ENCODE results near the gene SAPCD1.
"Not testable (repeated sequence)": the region's sequence is repeated elsewhere in the genome, so short reads cannot be mapped to it uniquely, and the experiment has no call there.

SAPCD1 gene

GRCh38 chr6:31778999-31779885 lies 16.8 kb downstream of the SAPCD1 start:
- DNase-seq, result no peak

DNA sequence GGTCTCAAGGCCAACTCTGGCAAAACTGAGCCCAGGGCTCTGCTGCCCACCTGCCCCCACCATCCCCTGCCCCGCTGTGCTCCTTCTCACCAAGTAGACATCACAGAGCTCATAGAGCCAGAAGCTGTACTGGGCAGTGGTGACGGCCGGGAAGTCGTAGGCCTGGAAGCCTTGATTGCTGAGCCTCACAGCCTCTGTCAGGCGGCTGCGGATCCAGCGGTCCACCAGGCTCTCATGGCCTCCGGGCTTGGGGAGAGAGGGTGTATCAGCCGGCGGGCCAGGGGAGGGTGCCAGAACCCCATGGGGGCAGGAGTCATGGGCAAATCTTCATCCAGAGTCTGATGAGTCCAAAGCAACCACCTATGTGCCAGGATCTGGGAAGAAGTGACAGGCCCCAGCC lies 17.5 kb downstream of the SAPCD1 start:
- DNase-seq, result no peak

DNA sequence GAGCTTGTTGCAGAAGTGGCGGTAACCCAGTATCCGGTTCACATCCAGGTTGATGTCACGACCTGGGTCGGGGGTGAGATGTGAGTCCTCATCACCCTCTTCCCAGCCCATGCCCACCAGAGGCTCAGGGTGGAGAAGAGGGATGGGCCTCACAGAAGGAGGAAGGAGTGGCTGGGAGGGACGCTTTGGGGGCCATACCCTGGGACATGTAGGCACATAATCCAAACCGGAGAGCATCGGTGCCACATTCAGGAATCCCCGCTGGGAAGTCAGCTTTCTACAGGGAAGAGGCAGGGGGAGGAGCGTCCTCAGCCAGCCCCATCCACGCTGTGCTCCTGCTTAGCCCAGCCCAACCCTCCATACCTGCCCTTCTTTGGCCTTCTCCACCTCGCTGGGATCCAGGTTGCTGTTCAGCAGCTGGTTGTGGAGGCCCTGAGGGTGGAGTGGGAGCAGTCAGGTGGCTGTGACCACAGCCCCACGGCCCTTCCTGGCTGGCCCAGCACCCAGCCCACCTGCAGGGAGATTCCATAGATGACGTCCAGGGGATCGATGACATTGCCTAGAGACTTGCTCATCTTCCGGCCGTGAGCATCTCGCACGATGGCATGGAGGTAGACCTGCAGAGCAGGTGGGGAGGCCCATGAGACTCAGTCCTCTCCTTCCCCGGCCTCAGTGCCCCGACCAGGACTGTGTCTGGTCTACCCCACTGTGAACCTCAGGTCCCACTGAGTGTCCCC lies 18.2 kb downstream of the SAPCD1 start:
- no peak for DNase-seq

- DNase-seq, result no peak
Observed at GRCh38 chr6:31781244-31782125, 19.0 kb downstream of the SAPCD1 start.

DNA sequence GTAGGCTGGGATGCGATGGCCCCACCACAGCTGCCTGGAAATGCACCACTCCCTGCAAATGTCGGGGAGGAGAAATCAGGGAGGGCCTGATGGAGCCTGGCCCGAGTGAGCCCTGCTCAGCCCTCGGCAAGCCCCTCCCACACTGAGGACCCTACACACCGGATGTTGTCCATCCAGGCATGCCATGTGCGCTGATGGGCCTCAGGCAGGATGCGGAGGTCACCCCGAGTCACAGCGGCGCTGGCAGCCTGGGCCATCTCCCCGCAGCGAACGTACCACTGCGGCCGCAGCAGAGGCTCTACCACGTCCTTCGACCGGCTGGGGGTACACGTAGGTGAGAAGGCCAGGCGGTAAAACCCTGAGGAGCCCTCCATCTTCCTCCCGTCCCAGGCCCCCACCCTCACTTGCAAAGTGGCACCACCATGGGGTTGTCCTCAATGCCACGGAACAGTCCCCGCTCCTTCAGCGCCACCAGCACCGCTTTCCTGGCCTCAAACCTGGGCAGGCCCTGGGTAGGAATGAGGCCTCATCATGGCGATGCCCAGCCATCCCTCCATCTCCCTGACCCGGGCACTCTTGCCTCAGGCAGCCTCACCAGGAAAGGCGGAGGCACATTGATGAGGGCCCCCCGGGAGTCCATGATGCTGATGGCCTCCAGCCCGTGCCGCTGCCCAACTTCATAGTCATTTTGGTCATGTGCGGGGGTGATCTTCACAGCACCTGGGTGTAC lies 19.8 kb downstream of the SAPCD1 start:
- no peak for DNase-seq

GRCh38 chr6:31784098-31784925 lies 21.9 kb downstream of the SAPCD1 start:
- no peak for DNase-seq

DNA sequence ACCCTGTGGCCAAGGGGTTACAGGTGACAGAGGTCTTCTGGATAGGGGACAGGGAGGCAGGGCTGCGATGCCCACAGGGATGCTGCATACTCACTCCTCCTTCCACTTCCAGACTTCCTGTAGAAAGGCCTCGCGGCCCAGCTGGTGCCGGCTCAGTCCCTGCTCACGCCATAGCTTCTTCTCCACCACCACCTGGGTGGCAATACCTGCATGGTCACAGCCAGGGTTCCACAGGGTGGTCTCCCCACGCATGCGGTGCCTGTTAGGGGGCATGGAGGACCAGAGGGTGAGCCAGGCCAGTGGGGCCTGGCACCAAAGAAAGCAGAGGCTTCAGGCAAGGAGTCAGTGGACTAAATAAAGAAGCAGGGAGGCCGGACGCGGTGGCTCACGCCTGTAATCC lies 23.0 kb downstream of the SAPCD1 start:
- no peak for DNase-seq

DNA sequence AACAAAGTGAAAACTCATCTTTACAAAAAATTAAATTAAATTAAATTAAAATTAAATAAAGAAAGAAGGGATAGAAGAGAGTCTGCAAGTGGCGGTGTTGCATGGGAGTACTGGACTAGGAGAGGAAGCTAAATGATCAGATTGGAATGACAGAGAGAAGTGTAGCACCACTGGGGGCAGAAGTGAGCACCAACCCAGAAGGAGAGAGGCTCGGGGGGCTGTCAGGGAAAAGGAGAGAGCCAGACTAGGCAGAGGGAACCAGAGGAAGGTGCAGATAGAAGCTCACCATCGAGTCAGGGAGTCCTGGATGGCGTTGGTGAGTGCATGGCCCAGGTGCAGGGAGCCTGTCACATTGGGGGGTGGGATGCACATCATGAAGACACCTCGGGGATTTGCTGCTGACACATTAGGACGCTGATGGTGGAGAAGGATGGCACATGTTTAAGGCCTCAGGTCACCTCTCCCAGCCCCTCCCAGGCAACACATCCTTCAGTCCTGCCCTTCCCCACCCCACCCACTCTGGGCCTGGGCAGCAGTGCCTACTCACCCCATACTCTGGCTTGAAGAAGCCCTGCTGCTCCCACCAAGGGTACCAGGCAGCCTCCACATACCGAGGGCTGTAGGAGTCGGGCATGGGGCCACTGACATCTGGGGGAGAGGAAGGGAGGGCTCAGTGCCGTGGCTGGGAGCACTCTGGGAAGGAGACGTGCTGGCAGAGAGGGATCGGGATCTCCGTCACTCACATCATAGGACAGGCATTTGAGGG lies 29.1 kb downstream of the SAPCD1 start:
- DNase-seq, result peak; percentile 75

DNA sequence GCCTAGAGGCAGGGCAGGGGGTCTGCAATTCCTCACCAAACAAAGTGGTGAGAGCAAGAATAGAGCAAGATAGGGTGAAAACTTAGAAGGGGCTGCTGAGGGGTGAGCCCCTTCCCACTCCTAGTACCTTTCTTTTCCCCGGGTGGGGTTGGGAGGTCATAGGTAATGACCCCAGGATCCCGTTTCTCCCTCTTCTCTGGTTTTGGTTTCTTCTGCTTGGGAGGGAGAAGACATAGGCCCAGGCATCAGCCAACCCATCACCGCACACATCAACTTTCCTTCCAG lies 29.6 kb downstream of the SAPCD1 start:
- no peak for DNase-seq

- DNase-seq, result no peak
Observed at GRCh38 chr6:31792761-31793171, 30.3 kb downstream of the SAPCD1 start.

GRCh38 chr6:31793927-31794245 lies 31.4 kb downstream of the SAPCD1 start:
- not testable (repeated sequence) for DNase-seq

- DNase-seq, result peak; percentile 37
Observed at GRCh38 chr6:31794294-31794865, 31.9 kb downstream of the SAPCD1 start.

GRCh38 chr6:31794866-31795615 lies 32.6 kb downstream of the SAPCD1 start:
- DNase-seq, result peak; percentile 89

GRCh38 chr6:31795616-31796298 lies 33.3 kb downstream of the SAPCD1 start, which contains the start of gene VARS1:
VARS1 (minus strand) TSS chr6:31795752; CDS start chr6:31795217, 535 bp downstream.
- DNase-seq, result peak; percentile 91

GRCh38 chr6:31796993-31797385 lies 34.5 kb downstream of the SAPCD1 start:
- no peak for DNase-seq

- DNase-seq, result no peak
Observed at GRCh38 chr6:31797588-31797987, 35.1 kb downstream of the SAPCD1 start.

DNA sequence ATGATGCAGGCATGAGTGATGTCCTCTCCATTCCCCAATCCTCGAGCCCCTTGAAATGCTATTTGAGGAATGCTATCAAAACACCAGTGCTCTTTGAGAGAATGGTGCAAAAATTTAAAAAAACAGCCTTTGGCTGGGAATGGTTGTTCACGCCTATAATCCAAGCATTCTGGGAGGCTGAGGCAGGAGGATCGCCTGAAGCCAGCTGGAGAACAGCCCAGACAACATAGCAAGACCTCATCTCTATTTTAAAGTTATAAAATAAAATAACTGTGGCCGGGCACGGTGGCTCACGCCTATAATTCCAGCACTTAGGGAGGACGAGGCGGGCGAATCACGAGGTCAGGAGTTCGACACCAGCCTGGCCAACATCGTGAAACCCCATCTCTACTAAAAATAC lies 37.3 kb downstream of the SAPCD1 start:
- no peak for DNase-seq

DNA sequence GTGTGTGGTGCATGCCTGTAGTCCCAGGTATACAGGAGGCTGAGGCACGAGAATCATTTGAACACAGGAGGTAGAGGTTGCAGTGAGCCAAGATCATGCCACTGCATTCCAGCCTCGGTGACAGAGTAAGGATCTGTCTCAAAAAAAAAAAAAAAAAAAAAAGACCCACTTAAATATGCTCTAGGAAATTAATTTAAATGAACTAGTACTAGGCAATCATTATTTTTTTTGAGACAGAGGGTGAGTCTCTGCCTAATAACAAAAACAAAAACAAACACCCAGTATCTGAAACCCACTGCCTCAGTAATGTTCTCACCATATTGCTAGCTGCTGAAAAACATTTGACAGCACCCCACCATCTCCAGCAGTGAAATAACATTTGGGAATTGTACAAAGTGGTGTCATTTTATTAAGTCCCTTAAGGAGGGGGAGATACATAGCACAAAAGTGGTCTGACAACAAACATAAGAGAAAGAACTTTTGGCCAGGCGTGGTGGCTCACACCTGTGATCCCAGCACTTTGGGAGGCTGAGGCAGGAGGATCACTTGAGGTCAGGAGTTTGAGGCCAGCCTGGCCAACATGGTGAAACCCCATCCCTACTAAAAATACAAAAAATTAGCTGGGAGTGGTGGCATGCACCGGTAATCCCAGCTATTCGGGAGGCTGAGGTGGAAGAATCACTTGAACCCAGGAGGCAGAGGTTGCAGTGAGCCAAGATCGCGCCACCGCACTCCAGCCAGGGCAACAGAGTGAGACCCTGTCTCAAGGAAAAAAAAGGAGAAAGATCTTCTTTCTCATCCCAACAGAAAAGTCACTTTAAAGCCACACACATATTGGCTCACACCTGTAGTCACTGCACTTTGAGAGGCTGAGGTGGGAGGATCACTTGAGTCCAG lies 38.8 kb downstream of the SAPCD1 start:
- not testable (repeated sequence) for DNase-seq

Measured in retina (tissue), 1 donor.